NCI-H446 treated with DMSO at 0.1 percent for 48 hours (cell line): ENCODE data around the gene PTPN13.

Experiments used
- DNase-seq: peaks from one replicate; lab custom pipeline; 2025; lab: John Stamatoyannopoulos, UW

The PTPN13 gene

DNA sequence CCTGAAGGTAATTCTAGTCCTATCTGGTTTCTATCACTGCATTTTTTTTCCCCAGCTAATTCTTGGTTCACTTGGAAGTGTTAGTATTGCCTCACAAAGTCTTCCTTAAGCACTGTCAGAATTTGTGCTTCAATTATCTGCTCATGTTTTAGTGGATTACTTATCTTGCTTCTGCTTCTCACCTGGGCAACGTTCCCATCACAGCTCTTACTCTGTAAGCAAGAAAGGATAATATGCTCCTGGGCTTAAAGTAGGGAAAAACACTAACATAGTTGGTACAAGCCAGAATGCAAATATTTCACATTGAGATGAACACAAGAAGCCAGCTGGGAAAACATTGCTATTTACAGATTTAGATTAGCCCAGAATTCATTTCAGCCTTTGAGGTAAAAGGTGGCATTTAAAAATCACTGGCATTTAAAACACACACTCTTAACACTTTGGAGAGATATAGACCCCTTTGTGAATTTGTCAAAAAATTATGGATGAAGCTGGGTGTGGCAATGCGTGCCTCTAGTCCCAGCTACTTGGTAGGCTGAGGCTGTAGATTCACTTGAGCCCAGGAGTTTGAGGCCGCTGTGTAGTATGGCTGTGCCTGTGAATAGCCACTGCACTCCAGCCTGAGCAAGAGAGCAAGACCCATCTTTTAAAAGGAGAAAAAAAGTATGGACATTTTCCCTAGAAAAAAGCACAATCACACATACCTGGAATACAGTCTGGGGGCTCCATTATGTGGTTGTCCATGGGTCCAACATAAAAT is 6.6 kb upstream of the PTPN13 start:
- no peak for DNase-seq

DNA sequence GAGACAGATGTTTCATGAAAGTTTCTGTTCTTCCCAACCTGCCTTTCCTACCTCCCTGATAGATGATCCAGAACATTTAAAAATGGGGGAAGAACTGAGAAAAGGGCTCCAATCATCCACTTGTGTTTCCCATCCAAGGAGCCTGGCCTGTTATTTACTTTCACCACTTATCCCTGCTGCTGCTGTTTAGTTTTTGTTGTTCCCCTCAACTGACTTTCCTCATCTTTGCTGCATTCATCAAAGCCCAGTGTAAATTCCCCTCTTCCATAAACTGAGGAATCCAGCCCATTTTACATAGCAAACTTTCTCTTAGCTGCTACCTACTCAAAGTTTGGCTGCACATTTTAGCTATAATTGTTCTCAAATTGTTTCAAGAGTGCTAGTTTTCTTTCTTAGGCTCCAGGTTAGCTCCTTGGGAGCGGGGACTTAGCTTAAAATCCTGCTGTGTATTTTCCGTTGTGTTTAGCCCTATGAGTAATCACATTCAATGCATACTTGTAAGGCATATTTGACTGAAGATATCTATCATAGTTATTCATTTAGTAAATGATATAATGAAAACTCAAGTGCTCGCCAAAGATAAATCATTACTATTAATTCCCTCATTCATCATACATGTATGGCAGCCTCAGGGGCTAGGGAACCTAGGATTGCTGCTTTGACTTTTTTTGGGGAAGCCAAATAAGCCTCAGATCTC is 1.4 kb upstream of the PTPN13 start:
- no peak for DNase-seq

DNA sequence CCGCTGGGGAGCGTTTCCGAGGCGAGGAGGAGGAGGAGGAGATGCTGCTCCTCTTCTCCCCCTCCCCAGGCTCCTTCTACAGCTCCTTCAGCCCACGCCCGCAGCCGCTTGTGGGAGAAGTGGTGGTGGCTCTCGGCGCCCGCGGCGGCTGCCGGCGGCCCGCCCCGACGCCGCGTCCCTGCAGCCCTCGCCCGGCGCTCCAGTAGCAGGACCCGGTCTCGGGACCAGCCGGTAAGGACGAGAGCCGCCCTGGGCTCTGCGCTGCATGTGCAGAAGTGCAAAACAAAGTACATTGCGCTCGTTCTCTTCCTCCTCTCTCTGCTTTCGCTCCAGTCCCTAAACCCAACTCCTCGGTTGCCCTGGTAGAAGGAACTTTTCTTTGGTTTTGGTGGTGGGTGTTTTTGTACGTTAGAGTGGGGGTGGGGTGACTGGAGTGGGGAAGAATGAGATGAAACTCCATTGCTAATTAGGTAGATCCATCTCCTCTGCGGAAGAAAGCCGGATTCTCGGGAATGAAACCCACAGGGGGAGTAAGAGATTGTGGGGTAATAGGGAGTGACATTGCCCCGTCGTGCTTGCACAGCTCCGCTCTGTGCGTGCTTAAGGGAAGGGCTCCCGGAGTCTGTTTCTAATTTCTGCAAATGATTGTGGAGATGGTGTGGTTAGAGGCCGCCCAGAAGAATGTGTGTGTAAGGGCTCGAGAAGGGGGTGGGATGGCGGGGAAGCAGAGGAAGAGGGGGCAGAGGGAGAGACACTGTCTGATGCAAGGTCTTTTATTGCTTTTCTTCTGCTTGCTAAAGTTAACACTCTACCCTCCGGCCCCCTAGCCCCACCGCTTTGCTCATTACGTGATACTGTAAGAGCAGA is 677 bp downstream of the PTPN13 start:
- no peak for DNase-seq

DNA sequence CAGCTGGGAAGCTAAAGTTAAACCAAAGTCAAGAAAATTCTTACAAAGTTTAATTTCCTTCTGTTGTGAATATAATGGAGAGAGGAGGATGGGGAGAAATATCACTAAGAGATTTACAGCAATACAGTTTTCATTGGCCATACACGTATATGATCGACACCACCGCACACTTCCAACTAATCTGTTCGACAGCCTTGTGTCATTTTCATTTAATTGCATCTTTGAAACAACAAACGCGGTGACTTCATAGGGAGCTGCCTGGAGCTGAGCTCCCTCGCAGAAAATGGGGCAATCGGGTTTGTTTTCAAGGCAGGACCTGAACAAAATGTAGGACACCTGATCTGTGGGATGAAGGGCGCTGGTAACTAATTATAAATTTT is 1.3 kb downstream of the PTPN13 start:
- DNase-seq: no peak

DNA sequence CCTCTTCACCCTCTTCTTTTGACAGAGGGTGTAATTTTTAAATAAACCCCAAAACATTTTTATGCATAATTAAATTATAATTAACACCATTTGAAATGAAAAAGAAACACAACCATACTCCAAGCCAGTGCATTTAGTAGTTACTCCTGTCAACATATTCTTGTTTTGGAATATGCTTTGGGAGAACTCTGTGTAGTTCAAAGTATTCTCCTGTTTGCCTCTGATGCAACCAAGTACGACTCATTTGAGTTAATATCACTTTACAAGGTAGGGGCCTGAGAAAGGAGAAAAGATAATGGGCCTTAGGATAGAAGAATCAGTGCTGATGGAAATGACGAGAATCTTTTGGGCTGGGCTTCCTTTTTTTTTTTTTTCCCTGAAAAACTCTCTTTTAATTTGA is 2.7 kb downstream of the PTPN13 start:
- DNase-seq: no peak

DNA sequence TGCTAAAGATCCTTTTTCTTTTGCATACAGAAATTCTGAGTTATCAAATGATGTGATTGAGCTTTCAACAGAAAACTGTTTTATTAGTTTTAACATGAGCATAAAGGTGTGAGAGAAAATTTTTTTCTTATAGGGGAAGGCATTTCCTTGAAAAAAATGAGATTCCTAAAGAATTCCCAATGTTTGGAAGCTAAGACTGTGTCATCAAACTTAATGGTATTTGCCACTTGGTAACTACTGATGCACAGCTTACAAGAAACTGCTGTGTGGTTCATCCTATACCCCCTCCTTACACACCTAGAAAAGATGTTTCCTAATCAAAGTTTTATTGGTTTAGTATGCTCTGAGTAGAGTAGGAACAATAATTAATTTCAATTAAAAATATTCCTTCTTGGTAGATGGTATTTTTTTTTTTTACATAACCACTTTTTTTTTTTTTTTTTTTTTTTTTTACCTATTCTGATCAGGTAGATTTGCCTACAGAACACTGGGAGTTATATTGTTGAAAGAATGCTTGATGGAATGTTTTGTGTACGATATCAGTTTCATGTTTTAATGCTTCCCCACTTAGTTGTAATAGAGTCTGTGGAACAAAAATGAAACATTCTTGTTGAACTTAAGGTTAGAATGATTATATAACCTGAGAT is 6.0 kb downstream of the PTPN13 start:
- no peak for DNase-seq

DNA sequence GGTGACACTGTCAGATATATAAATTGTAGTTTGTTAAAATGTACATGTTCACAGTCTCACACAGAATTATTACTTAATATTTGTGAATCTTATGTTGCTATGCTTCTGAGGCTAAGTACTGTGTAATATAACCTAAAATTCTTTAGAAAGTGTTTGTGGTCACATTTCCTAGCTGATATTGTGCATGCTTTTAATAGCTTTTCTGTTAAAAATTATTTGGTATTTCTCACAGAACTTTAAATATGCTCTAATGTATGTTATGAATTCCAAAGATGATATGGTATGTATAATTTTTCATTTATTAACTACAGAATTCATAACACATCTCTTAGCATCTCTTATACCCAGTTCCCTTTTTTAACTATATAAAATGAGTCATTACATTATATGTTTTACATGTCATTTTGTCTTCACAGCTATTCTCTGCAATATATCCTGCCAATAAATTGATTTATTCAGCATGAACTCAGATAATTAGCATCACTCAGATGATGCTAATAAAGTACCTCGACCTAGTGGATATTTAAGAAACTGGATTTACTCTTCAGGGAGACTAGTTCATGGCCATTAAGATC is 9.3 kb downstream of the PTPN13 start:
- no peak for DNase-seq

DNA sequence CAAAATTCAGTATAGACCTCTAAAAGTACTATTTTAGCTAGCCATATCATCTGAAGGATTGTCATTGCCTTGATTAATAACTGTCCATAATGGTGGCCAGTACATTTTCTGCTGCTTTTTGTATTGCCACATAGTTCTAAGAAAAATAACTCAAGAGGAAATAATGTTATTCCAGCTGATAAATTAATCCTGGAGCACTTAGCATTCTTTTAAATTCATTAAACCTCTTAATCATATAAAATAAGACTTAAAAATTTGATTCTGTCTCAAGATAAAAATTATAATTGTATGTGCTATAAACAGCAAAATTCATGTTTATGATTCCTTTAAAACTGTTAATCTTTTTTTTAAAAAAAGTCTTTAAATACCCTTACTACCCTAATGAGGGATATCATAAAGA is 12.7 kb downstream of the PTPN13 start:
- DNase-seq: no peak

DNA sequence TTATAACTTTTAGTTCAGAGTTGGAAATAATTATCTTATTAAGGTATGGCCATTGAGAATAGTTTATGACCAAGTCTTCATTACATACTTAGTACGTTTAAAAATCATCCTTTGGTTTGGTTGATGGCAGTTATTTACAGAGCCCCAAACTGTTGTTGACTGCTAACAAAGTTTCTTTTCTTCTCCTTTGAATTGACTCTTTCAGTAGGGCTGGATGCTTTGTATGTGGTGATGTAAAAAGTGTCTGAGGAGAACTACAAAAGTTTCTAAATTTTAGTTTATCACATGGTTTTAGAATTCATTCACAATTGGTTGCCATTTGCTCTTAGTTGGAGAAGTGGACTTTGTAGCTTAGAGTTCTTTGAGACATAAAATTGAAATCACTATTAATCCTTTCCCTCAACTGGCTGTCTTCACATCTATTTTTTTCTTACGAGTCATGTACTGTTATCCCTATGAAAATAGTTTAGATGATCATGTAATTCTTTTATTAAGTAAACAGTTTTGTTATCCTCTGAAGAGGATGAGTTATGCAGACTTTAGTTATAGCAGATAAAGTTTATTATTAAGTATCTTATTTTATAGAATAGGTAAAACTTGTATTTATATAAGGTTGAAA is 14.8 kb downstream of the PTPN13 start:
- no peak for DNase-seq

DNA sequence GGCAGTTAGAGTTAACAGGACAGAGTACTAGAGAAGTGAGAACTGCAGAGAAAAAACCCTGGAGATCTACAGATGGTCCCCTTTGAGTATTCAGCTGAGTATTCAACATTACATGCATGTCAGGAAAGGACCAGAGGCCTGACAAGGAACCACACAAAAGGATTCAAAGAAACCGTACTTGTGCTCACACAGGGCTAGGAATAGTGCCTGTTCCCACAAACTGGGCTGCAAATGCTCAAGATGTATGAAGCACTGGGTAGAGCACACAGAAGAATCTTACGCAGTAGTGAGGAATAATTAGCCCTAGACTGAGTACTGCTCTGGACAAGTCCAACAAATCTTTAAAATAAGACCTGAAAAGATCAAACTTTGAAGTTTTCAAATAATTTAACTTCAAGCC is 17.6 kb downstream of the PTPN13 start:
- no peak for DNase-seq

DNA sequence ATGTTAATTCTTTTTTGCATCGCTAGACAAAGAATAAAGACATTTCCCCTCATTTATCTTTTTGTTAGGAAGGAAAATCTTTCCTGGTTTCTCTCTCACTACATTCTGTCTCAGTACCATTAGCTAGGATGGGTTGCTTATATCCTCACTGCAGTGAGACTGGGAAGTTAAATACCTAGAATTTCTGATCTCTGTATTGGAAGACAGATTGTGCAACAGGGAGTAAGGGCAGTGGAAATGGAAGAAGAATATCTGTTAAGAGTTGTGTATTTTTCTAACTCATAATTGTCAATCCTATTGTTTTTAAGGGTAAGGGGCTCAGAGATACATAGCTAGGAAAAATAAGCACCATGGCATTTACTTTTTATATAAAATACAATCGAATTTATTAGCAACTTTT is 19.6 kb downstream of the PTPN13 start:
- DNase-seq: no peak

DNA sequence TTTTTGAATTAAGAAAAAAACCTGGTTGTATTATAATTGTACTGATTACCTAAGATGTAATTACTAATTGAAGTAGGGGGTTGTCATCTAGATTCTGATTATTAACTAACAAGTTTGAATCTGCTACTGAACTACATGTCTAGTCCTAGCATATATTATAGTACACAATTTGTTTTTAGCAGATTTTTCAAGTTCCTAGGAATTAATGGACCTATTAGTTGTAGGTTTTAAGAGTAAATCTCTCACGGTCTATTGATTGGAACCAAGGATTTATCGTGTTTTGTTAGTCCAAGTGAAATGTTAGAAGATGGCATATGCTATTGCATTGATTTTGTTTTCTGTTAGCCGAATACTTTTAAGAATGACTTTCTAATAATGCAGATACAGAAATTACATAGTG is 20.8 kb downstream of the PTPN13 start:
- no peak for DNase-seq

DNA sequence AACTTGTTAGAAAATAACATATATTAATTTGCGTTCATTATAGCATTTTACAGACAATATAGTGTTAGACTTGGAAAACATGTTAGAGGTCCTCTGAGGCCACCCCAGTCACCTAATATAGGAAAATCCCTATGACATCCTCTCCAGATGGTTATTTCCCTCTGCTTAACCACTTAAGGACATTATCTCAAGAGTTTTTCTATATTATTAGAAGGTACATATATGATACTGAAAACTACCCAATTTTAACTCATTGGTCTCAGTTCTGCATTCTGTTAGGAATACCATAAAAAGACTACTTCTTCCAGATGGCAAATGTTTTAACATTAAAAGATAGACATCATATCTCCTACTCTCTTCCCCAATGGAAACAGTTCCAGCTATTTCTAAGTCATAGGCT is 21.4 kb downstream of the PTPN13 start:
- no peak for DNase-seq

DNA sequence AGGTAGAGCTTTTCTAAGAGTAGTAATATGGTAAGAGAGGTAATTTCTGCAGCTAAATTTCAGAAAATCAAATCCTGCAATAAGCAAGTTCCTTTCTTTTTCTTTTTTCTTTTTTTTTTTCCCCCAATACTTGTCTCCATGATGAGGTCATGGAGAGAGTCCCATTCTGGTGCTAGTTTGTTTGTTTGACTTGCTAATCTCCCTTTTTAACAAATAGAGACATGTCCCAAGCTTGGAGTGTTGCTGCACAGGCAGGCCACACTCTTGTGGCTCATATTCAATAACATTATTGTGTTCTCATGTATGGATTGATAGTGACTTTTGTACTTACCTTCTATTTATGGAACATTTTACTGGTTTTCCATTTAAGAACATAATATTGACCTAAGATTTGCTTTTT is 25.5 kb downstream of the PTPN13 start:
- DNase-seq: no peak

DNA sequence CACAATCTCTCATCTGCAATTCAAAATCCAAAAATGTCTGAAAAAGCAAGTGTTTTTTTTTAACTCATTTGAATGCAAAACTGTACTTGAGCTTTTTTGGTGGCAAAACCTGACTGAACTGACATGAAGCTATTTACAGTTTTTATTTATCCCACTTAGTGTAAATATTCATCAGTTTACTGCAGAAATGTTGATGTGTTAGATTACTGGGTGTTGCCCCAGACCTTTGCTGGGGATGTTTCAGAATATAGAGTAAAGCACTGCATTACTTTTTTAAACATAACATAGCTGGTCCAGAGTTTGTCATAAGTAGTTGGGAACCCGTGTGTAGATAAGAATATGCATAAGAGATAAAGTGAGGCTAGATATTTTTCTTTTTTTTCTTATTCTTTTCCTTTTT is 27.3 kb downstream of the PTPN13 start:
- no peak for DNase-seq

DNA sequence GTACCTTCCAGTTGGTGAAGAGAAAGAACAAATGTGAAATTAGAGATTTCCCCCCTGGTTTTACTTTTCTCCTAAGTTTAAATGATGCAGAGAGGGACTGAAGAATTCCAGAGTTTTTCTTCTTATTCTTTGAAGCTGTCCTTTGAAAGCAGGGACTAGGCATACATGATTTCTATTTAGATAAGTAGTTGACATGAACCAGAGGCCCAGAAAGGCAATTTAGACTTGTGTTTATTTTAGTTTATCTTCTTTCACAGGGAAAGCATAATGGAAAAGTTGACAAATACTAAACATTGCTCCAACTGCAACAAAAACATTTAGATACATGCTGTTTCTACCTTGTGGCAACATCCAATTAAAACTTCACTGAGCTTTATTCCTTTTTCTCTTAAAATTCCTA is 32.0 kb downstream of the PTPN13 start:
- DNase-seq: no peak

DNA sequence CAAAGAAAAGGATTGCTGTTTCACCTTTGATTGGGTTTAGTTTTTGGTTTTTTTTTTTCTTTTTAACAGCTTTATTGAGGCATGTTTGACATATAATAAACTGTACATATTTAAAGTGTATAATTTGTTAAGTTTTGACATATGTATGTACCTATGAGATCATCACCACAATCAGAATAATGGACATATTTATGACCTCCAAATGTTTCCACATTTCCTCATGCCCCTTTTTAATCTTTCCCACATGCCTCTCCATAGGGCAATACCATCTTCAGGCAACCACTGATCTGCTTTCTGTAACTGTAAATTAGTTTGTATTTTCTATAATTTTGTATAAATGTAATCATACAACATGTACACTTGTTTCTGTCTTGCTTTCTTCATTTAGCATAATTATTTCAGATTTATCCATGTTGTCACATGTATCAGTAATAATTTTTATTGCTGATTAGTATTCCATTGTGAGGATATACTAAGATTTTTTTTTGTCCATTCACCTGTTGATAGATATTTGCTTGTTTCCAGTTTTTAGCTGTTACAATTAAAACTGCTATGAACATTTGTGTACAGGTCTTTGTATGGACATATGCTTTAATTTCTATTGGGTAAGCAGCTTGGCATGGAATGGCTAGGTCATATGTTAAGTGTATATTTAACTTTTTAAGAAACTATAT is 33.5 kb downstream of the PTPN13 start:
- no peak for DNase-seq

DNA sequence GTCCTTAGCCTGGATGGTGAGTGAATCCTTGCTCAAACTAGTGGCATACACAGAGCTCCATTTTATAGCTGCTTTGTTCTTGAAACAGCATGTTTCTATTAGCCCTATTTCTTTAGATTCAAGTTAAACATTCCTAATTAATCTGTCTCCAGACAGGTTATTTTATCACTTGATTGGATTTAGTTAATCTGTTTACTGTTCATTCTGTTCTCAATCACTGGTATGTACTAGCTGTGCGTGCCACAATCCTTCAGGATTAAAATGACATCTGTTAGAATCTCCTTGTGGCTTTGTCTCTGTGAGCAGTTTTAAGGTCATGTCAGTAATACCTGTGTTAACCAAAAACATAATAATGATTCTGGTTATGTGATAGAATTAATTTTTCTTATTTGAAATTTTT is 36.5 kb downstream of the PTPN13 start:
- DNase-seq: no peak

DNA sequence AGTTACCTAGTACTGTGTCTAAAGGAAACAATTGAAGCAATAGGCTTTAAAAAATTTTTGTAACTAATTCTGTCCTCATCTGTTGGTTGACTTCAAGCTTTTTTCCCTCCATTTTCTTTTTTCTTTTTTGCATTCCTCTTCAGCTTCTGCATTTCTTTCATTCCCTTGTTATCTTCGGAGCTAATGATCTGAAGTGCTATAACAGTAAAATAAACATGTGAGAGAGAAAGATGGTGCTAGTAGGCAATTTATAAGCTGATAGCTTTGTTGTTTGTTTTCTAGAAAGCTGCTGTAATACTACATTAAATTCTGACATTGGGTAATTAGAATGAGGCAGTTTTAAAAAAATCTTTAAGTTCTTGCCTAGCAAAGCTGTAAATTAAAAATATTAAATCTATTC is 37.1 kb downstream of the PTPN13 start:
- no peak for DNase-seq

DNA sequence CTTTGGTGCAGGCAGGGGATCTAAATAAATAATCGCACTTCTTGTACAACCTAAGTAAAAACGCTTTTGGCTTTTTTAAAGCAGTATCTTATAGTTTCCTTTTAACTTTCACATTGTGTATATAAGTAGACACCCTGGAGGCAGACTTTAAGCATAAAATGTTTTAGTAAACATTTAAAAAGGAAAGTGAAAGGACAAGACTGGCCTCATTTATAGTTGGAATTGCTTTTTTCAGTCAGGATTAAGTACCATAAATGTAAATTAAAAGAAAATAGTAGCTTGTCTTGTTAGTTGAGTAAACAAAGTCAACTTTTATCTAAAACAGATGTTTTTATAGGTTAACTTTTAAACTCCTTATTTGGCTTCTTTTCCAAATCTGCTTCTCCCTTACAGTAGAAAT is 39.7 kb downstream of the PTPN13 start:
- no peak for DNase-seq

DNA sequence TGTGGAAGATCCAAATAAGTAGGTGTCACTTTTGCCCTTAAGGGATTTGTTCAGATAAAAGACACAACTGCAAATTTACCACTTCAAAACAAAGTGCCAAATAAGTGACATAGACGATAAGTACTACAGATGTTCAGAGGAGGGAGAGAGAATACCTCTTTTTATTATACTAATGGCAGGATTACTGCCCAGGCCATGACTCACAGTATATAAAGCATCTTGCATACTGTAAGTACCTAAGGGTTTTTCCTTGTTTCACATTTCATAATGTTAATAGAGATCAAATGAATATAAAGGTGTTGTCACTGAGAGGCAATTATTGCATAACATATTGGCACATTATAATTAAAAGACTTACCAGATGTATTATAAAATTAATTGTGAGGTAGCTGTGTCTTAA is 46.4 kb downstream of the PTPN13 start:
- DNase-seq: no peak
